K562 (cell line): ENCODE data around the gene CASKIN1. TPM values are rescaled to one million over a fixed set of nuclear protein-coding genes. Genes with fewer than 3 reads are reported as not detected.
A peak's percentile ranks its signal among the peaks of the same experiment; 100 is the strongest.

Source experiments
- MCM2 ChIP-seq: fragments of 450-650 bp; IDR thresholded peaks from 2 replicates; pipeline ENCODE4 v1.6.1; 2017; ENCODE audit warnings: low read depth, mild to moderate bottlenecking
- polyA plus RNA-seq, 8 experiments: library from polyadenylated mRNA; depleted of rRNA in 4 of 8; stranded (reverse) in 5 of 8; unstranded in 3 of 8; fragments of >200 nt; fragmentation: Nextera tagmentation in 2 of 8; fragmentation: Illumina TruSeq in 1 of 8; extraction: Ambion mirVana in 2 of 8; extraction: Trizol in 1 of 8; gene quantifications; 2 replicates each; pipeline versions ENCODE4 v1.2.1 to v1.2.3, GENCODE V29; 2011 to 2014; ENCODE audit warnings: inconsistent platforms in 1 of 8, missing spikeins in 1 of 8
- total RNA-seq, 7 experiments: library from RNA; depleted of rRNA in 6 of 7; stranded (reverse); fragments of >200 nt in 6 of 7; fragmentation: Illumina TruSeq in 2 of 7; extraction: Trizol in 2 of 7; gene quantifications; 2 replicates each; pipeline versions ENCODE4 v1.2.1 to v1.2.3, GENCODE V29; 2011 to 2021; ENCODE audit warnings: low replicate concordance in 1 of 7
- TF ChIP-seq, protein P1 (sequence below), 2 experiments: fragments of 450-650 bp; formaldehyde crosslinking in 1 of 2; IDR thresholded peaks; 2 replicates each; pipeline versions ENCODE4 v1.4.0 to v1.6.1; 2014 to 2020; ENCODE audit warnings: mild to moderate bottlenecking in 2 of 2, borderline replicate concordance in 1 of 2, low read depth in 1 of 2
- TF ChIP-seq, protein P2 (sequence below), 2 experiments: fragments of 450-650 bp in 1 of 2; sonication (generic) in 1 of 2; formaldehyde crosslinking; conservative IDR thresholded peaks; 2 replicates each; pipeline versions ENCODE4 v1.4.0 to v1.8.1; 2020 to 2022; ENCODE audit warnings: mild to moderate bottlenecking in 1 of 2, missing genetic modification reagents in 1 of 2
- TF ChIP-seq, protein P3 (sequence below), 2 experiments: fragments of 450-650 bp in 1 of 2; sonication (generic) in 1 of 2; formaldehyde crosslinking in 1 of 2; IDR thresholded peaks; 2 replicates each; pipeline versions ENCODE4 v1.7.1 to v1.9.0; 2016 to 2022; ENCODE audit warnings: inconsistent platforms in 1 of 2, mild to moderate bottlenecking in 1 of 2, missing genetic modification reagents in 1 of 2
- TF ChIP-seq, protein P4 (sequence below): sonication (generic); formaldehyde crosslinking; IDR thresholded peaks from 2 replicates; pipeline ENCODE4 v1.9.0; 2022; ENCODE audit warnings: mild to moderate bottlenecking, missing genetic modification reagents

CASKIN1 gene
- total and polyA plus RNA-seq, 9 of the 15 experiments (the other 6 are each of a cell fraction or from before 2014, with no cell fraction given) = 0.15 to 4.5 (median 1.5) TPM; not detected in 2

DNA sequence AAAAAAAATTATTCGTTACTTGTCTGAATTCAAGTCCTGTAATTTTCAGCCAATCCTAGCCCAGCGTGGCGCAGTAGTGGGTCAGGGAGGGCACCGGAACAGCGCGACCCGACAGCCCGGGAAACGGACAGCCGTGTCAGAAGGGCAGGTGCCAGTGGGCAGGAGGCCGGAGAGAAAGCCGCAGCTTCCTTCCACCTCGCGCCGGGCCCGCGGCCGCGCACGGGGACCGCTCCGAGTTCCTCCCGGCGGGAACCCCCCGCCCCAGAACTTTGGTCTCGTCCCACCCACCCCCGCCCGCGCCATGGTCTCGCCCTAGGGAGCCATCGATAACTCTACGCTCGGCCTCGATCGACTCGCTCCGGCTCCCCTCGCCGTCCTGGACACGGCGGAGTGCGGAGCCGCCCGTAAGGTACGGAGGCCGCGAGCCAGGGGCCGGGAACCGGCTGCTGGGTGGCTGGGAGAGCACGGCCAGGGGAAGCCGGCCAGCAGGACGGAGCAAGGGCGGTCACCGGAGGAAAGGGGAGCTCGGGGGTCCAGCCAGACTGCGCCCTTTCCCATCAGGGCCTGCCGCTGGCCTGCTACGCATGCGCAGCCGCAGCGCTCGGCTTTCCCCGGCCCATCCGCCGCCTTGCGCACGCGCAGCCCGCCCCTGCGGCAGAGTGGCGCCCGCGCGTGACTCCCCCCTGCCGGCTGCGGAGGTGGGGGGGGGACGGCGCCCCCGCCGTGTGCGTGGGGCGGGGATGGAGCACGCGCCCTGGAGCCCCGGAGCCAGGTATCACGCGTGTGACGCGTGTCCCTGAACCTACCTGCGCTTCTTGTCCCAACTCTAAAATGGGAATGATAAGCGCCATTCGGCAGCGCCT lies 8.9 kb upstream of the CASKIN1 start, which contains the start of gene MLST8 (continued):
- TF ChIP-seq, protein P1, sequence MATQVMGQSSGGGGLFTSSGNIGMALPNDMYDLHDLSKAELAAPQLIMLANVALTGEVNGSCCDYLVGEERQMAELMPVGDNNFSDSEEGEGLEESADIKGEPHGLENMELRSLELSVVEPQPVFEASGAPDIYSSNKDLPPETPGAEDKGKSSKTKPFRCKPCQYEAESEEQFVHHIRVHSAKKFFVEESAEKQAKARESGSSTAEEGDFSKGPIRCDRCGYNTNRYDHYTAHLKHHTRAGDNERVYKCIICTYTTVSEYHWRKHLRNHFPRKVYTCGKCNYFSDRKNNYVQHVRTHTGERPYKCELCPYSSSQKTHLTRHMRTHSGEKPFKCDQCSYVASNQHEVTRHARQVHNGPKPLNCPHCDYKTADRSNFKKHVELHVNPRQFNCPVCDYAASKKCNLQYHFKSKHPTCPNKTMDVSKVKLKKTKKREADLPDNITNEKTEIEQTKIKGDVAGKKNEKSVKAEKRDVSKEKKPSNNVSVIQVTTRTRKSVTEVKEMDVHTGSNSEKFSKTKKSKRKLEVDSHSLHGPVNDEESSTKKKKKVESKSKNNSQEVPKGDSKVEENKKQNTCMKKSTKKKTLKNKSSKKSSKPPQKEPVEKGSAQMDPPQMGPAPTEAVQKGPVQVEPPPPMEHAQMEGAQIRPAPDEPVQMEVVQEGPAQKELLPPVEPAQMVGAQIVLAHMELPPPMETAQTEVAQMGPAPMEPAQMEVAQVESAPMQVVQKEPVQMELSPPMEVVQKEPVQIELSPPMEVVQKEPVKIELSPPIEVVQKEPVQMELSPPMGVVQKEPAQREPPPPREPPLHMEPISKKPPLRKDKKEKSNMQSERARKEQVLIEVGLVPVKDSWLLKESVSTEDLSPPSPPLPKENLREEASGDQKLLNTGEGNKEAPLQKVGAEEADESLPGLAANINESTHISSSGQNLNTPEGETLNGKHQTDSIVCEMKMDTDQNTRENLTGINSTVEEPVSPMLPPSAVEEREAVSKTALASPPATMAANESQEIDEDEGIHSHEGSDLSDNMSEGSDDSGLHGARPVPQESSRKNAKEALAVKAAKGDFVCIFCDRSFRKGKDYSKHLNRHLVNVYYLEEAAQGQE (IDR thresholded peaks at IDR 0.05; ENCODE audit: borderline replicate concordance) = peak; percentile 99
- TF ChIP-seq, protein P1 (CRISPR knock-in tag; IDR thresholded peaks at IDR 0.05; ENCODE audit: low read depth) = peak; percentile 84; the same call in 1 of the 2 replicates
- TF ChIP-seq, protein P2, sequence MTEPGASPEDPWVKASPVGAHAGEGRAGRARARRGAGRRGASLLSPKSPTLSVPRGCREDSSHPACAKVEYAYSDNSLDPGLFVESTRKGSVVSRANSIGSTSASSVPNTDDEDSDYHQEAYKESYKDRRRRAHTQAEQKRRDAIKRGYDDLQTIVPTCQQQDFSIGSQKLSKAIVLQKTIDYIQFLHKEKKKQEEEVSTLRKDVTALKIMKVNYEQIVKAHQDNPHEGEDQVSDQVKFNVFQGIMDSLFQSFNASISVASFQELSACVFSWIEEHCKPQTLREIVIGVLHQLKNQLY (CRISPR knock-in tag; conservative IDR thresholded peaks at IDR 0.05) = peak; percentile 89 to 96; a peak in 3 of 4 replicates
- TF ChIP-seq MCM2 = no peak
- TF ChIP-seq, protein P3, sequence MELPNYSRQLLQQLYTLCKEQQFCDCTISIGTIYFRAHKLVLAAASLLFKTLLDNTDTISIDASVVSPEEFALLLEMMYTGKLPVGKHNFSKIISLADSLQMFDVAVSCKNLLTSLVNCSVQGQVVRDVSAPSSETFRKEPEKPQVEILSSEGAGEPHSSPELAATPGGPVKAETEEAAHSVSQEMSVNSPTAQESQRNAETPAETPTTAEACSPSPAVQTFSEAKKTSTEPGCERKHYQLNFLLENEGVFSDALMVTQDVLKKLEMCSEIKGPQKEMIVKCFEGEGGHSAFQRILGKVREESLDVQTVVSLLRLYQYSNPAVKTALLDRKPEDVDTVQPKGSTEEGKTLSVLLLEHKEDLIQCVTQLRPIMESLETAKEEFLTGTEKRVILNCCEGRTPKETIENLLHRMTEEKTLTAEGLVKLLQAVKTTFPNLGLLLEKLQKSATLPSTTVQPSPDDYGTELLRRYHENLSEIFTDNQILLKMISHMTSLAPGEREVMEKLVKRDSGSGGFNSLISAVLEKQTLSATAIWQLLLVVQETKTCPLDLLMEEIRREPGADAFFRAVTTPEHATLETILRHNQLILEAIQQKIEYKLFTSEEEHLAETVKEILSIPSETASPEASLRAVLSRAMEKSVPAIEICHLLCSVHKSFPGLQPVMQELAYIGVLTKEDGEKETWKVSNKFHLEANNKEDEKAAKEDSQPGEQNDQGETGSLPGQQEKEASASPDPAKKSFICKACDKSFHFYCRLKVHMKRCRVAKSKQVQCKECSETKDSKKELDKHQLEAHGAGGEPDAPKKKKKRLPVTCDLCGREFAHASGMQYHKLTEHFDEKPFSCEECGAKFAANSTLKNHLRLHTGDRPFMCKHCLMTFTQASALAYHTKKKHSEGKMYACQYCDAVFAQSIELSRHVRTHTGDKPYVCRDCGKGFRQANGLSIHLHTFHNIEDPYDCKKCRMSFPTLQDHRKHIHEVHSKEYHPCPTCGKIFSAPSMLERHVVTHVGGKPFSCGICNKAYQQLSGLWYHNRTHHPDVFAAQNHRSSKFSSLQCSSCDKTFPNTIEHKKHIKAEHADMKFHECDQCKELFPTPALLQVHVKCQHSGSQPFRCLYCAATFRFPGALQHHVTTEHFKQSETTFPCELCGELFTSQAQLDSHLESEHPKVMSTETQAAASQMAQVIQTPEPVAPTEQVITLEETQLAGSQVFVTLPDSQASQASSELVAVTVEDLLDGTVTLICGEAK (IDR thresholded peaks at IDR 0.05) = 0 out of 2 replicates have a peak, but pooled peaks have one; percentile 42
- TF ChIP-seq, protein P3 (CRISPR knock-in tag; IDR thresholded peaks at IDR 0.05) = no peak
- TF ChIP-seq, protein P4, sequence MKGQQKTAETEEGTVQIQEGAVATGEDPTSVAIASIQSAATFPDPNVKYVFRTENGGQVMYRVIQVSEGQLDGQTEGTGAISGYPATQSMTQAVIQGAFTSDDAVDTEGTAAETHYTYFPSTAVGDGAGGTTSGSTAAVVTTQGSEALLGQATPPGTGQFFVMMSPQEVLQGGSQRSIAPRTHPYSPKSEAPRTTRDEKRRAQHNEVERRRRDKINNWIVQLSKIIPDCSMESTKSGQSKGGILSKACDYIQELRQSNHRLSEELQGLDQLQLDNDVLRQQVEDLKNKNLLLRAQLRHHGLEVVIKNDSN (CRISPR knock-in tag) = peak; percentile 48; the same call in 1 of the 2 replicates
